Measurements from ENCODE around the gene HIBCH.
"Not testable (repeated sequence)": the region's sequence is repeated elsewhere in the genome, so short reads cannot be mapped to it uniquely, and the experiment has no call there.

Gene HIBCH

DNA sequence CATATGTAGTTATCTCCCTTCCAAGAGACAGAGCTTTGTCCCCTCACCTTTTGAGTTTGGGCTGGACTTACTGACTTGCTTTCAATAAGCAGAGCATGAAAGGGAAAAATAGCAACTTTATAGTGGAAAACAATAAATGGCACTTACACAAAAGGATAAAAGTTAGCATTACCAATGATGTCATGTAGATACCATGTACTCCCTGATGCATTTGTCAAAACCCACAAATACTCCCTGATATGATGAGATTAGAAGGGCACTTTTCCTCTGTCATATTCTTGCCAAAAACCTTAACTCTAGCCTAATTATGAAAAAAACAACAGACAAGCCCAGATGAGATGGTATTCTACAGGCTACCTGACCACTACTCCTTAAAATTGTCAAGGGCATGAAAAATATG is 16.0 kb downstream of the HIBCH start:
- DNase-seq: no peak

DNA sequence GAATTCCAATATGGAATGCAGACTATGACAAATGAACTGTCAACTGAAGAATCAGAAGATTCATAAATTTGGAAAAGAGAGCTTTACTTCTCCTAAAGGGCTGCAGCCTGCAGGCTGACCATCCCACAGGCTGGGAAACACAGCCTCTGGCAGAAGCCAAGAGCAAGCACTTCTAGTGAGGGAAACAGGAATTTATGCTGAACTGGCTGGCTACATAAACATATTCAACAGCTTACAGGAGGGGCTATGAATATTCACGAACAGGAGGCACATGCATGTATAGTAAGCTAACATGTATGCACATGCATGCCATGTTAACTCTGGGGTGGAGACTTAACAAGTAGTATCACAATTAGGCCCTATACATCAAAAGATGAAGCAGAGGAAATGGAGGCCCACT is 17.6 kb downstream of the HIBCH start:
- no peak for DNase-seq

DNA sequence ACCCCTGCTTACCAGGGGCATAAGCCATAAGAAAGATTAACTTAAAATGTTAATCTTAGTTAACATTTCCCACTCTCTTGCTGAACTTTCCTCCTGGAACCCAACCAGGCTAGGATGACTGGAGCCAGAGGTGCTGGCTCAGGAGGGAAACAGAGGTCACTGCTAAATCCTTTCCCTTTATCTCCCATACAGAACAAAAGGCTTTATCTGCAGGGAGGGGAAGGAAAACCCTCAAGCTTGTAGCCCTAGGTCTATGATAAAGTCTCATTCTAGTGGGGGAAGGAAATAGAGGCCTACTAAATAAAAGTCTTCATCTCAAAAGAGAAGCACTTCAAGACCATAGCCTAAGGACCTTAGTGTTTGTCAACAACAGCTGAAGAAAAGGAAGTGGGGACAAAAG is 18.6 kb downstream of the HIBCH start:
- DNase-seq: no peak

DNA sequence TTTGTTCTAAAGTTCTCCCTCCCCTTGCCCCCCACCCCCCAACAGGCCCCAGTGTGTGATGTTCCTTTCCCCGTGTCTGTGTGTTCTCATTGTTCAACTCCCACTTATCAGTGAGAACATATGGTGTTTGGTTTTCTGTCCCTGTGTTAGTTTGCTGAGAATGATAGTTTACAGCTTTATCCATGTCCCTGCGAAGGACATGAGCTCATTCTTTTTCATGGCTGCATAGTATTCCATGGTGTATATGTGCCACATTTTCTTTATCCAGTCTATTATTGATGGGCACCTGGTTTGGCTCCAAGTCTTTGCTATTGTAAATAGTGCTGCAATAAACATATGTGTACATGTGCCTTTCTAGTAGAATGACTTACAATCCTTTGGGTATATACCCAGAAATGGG is 21.7 kb downstream of the HIBCH start:
- DNase-seq: not testable (repeated sequence)

DNA sequence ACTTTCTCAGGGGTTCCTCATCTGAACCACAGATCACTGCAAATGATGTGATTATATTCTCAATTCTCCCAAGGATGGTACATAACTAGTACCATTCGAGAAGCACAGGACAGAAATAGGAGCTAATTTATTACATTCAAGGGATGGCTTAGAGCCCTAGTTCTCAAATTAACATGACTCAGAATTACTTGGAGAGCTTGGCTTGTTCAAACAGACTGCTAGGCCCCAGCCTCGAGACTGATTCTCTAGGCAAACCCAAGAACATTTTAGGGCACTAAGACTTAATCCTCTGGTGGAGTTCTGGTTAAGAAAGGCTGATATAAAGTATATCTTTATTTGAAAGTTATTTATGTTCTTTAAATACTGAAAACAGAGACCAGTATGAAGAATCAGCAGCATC is 35.8 kb downstream of the HIBCH start:
- no peak for DNase-seq

DNA sequence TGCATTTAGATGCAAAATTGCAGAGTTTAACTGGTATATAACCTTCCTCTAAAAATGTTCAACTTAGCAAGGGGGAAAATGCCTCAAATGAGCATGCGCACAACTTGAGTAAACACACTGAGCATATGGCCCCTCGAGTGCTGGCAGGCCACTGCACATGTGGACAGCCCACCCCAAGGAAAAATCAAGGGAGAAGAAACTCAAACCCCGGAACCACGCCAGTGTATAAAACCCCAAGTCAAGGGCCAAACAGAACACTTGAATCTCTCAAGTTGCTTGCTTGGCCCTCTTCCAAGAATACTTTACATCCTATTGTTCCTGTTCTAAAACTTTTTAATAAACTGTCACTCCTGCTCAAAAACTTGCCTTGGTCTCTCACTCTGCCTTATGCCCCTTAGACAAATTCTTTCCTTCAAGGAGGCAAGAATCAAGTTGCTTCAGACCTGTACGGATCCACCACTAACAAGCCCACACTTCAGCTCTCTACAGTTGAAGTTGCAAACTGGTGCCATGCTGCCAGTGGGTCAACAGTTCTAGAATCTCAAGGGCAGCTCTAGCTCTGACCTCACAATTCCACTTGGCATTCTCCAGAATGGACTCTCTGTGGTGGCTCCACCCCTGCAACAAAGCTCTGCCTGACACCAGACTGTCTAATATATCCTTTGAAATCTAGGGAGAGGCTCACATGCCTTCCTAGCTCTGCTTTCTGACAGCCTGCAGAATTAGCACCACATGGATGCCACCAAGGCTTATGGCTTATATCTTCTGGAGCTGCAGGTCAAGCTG is 38.9 kb downstream of the HIBCH start:
- no peak for DNase-seq

DNA sequence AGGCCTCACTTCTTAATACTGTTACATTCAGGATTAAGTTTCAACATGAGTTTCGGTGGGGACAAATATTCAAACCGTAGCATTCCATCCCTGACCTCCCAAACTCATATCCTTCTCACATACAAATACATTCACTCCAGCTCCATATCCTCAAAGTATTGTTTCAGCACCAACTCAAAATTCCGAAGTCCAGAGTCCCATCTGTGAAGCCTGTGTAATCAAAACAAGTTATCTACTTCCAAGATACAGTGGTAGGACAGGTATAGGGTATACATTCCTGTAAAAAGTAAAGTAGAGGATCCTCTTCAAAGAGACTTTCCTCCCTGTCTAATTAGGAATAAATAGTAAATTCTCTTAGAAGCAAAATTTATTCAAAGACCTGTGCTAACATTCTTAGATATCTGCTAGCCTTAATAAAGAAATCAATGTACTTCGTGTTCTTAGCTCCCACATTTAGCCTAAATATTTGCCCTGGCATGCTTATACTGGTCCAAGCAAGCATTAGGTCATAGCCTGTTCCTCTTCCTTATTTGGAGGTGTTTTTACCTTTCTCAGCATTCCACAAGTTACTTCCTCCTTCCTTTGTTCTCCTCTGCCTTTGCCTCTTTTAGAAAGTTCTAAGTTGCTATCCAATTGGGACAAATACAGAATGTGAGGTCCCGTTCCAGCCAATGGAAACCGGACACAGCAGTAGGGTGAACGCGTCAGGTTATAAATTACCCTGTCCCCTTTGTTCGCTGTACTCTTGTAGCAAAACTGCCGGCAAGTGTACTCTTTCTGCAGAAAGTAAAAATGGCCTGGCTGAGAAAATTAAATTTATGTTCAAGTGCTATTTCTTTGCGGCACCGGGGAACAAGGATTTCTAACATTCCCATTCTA is 40.1 kb downstream of the HIBCH start:
- DNase-seq: not testable (repeated sequence)

DNA sequence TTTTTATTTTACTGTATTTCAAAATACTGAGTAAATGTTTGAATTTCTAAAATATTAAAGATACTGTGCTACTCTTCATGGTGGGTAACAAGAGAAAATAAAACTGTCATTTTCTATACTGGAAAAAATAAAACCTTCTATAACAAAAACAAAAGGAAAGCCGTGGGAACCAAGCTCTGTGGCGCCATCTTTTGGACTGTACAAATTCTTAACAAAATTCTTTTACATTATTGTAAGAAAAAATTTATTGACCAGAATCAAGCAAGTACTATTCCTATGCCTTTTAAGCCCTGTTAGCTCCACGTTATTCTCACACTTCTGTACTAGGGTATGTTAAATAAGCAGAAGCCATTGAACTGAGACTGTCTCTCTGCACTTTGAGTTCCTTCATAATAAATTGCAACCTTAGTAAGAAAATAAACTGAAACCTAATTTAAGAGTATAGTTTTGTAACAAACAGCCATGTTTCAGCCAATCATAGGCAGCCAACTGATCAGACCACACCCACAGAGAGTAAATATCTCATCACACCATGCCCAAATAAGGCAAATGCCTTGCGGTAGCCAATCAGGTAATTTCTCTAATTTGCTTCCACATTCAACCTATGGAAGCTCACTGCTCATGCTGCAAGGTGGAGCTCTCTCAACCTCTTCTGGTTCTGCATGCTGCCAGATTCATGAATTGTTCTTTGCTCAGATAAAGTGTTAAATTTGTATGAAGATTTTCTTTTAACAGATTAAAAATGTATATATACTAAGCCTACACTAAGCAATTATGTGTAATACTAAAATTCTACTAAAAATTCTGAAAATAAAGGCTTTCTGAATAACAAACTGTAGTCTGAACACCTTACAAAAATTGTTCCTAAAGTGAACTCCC is 42.2 kb downstream of the HIBCH start:
- DNase-seq: no peak

DNA sequence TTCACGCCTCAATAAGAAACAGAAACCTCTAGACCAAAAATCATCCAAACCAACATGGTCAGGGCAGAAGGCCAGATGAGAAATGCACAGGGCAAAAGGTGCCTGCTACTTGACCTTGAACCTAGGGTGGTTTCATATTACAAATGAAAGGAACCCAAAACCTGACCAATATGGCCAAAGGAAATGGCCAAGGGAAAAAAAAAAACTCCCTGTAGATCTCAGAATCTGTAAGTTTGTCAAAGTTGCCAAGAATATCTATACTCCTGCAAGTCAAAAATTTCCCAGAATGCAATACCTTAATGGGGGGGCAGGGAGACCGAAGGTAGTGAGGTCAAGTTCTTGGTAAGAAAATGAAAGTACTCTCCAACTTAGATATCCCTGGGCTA is 47.2 kb downstream of the HIBCH start:
- DNase-seq: no peak

DNA sequence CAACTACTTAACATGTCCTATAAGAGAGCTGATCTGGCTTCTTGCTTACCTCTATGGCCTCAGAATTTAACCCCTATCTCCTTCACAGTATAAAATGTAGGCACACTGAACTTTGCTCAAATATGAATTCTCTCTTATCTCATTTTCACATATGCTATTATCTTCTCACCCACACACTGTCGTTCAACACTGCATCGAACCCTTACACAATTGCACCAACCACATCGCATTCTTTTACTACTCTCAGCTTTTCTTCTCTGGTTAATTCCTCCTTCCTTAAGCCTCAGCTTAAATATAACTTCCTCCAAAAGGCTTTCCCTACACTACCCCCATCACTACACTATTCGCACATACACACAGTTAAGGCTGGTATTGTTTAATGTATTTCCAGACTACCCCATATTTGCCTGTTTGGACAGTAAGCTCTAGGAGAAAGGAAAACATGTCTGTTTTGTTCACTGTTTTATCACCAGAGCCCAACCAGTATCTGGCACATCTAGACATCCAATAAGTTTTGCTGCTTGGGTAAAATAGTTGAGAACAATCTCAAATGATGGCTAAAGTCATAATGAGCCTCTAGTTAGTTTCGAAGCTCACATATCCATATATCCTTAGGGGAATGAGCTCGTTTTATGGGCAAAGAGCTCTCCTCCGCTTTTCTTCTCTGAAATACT is 47.7 kb downstream of the HIBCH start:
- no peak for DNase-seq

DNA sequence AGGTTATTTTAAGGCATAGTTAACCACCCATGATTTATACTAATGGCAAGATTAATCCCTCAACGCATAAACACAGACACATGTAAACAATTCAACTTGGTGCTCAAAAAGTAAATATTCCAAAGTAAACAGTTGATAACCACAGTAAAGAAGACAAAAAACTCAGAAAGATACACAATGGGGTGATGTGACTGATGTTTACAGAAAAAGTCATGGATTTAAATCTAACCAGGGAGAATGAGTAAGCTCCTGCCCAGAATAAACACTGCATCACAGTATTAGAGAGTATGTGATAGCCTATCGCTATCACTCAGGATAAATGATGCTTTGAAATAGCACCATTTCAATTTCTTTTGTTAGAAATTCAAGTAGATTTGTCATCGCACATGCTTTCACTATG is 49.3 kb downstream of the HIBCH start:
- DNase-seq: no peak

DNA sequence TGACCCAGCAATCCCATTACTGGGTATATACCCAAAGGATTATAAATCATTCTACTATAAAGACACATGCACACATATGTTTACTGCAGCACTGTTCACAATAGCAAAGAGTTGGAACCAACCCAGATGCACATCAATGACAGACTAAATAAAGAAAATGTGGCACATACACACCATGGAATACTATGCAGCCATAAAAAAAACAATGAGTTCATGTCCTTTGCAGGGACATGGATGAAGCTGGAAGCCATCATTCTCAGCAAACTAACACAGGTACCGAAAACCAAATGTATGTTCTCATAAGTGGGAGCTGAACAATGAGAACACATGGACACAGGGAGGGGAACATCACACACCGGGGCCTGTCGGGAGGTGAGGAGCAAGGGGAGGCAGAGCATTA is 49.9 kb downstream of the HIBCH start:
- DNase-seq: not testable (repeated sequence)

DNA sequence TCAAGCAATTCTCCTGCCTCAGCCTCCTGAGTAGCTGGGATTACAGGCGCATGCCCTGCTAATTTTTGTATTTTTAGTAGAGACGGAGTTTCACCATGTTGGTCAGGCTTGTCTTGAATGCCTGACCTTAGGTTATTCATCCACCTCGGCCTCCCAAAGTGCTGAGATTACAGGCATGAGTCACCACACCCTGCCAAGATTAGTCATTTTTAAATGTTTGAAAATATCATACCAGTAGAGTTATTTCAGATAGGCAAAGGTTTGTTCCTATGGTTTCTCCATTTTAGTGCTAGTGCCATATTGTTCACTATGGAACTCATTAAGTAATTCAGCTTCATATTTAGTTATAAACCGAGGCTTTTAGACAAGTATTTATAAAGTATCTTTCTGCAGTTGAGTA is 52.3 kb downstream of the HIBCH start:
- DNase-seq: no peak

DNA sequence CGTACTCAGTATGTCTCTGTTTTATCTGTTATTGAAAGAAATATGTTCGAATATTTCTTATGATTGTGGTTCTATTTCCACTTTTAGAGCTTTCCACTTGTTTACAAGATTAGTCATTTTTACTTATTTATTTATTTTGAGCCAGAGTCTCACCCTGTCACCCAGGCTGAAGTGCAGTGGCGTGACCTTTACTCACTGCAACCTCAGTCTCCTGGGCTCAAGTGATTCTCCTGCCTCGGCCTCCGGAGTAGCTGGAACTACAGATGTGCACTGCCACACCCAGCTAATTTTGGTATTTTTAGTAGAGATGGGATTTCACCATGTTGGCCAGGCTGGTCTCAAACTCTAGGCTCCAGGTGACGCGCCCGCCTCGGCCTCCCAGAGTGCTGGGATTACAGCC is 53.3 kb downstream of the HIBCH start:
- DNase-seq: no peak

DNA sequence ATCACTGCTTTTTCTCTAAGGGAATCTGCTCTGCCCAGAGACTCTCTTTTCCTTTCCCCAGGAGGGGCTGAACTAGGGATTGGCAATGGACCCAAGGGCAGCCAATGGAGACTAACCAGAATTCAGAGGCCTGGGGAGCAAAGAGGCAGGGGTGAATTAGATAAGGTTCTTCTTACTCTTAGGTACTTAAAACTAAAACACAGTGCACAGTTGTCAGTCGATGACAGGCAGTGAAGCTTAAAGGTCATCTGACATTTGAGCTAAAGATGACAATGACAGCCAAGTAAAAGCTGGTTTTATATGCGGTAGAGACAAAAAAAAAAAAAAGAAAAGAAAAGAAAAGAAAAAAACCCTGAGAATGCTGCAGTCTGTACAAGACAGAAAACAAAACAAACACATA is 57.8 kb downstream of the HIBCH start:
- no peak for DNase-seq

DNA sequence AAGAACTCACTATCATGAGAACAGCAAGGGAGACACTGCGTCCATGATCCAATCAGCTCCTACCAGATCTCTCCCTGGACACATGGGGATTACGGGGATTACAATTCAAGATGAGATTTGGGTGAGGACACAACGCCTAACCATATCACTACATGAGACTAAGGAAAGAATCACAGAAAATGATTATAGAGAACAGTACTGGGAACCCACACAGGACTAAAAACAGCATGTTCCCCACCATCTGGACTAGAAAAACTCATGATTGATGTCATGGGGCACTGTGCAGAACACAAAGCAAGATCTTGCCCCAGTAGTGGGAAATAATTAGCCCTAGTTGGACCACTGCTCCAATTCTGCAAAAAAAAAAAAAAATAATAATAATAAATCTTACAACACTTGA is 63.5 kb downstream of the HIBCH start:
- no peak for DNase-seq

DNA sequence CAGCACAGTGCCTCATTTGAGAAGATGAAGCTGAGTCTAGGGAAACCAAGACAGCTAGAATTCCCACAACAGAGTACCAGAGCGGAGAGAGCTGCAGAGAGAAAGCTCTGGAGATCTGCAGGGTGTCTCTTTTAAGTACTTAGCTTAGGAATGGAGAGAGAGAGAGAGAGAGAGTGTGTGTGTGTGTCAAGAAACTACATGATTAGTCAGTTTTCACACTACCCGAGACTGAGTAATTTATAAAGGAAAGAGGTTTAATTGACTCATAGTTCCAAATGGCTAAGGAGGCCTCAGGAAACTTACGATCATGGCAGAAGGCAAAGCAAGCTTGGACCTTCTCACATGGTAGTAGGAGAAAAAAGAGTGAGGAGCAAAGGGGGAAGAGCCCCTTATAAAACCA is 64.0 kb downstream of the HIBCH start:
- DNase-seq: no peak

DNA sequence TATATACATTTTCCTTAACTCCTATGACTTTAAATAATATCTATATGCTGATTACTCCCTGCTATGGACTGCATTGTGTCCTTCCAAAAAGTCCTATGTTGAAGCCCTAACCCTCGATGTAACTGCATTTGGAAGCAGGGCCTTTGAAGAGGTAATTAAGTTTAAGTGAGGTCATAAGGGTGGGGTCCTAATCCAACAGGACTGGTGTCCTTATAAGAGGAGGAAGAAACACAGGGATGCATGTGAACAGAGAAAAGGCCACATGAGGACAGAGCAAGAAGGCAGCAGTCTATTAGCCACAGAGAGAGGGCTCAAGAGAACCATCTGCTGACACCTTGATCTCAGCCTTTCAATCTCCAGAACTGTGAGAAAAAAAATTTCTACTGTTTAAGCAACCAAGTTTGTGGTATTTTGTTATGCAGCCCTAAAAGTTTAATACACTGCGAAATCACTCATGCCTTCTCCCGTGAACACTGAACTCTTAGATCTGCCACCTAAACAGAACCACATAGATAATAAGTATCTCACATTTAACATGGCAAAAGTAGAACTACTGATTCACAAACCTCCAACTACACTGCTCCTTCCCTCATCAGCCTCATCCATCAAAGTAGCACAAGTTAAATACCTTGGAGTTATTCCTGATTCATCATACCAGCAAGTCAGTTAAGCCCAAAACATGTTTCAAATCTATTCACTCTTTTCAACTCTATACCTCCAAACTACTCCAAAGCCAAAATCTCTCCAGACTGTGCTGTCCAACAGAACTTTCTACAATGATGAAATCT is 65.4 kb downstream of the HIBCH start:
- DNase-seq: no peak

DNA sequence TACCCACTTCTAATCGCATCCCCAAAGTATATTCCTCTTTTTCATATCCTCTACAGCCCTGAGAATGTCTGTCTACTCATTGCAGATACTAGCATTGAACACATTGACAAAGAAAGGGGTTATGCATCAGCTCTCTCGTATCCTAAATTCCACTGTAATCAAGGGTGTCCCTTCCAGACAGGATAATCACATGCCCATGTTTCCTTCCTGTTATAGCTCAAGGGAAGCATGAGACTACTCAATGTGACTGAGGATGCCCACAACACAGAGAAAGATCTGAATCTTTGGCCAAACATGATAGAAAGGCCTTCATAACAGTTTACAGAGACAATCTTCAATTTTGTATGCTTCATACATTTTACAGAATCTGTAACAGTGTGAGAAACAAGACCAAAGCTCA is 69.2 kb downstream of the HIBCH start:
- no peak for DNase-seq

DNA sequence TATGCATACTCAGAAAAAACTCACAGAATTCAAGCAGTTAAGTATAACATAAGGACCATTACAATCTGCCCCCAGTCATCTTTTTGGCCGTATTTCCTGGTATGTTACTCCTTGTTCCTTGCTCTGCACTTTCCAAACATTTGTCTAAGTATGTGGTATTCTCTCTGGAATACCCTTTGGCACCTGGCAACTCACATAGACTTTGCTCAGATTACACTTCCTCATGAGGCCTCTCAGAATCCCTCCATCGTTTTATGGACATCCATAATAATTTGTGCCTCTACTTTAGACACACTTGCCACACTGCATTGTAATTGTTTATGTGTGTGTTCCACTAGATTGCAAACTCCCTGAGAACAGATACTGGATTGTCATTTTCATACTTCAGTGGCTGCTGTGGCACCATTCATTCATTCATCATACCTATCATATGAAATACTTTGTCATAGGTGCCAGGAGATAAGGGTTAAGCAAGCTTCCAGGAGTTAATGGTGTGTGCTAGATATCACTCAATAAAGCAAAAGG is 84.0 kb downstream of the HIBCH start:
- no peak for DNase-seq

DNA sequence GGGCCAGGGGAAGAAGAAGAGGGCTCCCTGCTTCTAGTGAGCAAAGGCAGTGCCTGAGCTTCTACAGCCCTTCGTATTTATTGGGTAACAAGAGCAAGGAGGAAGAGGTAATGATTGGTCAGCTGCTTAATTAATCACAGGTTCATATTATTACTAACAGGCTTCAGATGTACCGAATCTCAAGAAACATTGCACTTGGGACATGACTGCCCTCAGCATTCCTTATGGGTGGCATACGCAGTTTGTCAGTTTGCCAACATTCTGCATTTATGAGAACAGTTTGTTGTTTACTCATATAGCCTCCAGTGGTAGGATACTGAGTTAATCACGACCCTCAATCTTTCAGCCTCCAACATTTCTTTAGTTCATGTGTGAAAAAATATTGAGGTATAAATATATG is 84.5 kb downstream of the HIBCH start:
- DNase-seq: no peak

DNA sequence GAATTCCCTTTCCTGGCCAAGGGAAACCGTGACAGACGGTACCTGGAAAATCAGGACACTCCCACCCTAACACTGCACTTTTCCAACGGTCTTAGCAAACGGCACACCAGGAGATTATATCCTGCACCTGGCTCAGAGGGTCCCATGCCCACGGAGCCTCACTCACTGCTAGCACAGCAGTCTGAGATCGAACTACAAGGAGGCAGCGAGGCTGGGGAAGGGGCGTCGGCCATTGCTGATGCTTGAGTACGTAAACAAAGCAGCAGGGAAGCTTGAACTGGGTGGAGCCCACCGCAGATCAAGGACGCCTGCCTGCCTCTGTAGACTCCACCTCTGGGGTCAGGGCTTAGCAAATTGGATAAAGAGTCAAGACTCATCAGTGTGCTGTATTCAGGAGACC is 95.6 kb downstream of the HIBCH start:
- DNase-seq: not testable (repeated sequence)
